ENCODE measurements around the gene SLC66A3. TPM values are rescaled to one million over a fixed set of nuclear protein-coding genes. Genes with fewer than 3 reads are reported as not detected.

Gene SLC66A3
- 14.3 and 16.1 TPM in 2 replicates for total RNA-seq
- 31.4 and 45.8 TPM in 2 replicates for polyA plus RNA-seq
- polyA plus RNA-seq (2011; cell fraction: cytosol; rRNA removed) = 21.4 and 22.3 TPM in 2 replicates
- polyA plus RNA-seq (2011; cell fraction: nucleus; rRNA removed) = 11.8 and 13.6 TPM in 2 replicates
- polyA plus RNA-seq (2012) = 18.1 and 18.3 TPM in 2 replicates
- polyA minus RNA-seq = 68.0 and 74.8 TPM in 2 replicates
- polyA minus RNA-seq (2011; cell fraction: cytosol; rRNA and poly(A)+ RNA removed) = 3.3 TPM
- 10.0 and 14.9 TPM in 2 replicates for polyA minus RNA-seq (2011; cell fraction: nucleus; rRNA and poly(A)+ RNA removed)
- percentile 55 among the genes with signal in this experiment for Bru-seq, nascent RNA
- percentile 59 among the genes with signal in this experiment for BruChase-seq, experiment 1, labeled RNA remaining after a 6-hour chase
- BruChase-seq, experiment 2, labeled RNA remaining after a 2-hour chase = percentile 56 among the genes with signal in this experiment
- long read RNA-seq, transcript PQLC3-201 (7 exons, 1,830 nt) = major isoform, 49 of 77 reads
- long read RNA-seq, partial matches to known transcripts = 11 of 77 reads
- long read RNA-seq, other reads (novel, unspliced or antisense) = 10 of 77 reads

- dilution Hi-C loops (cut with MboI; ENCODE audit: extremely low pct_ligation_motif_present, low sequenced_read_pairs) = no loop called here
- H4K20me1 ChIP-seq (replicated peaks; ENCODE audit: control insufficient read depth, extremely low read depth, insufficient read depth, low read length) = no peaks in the 10 kb centered on the region
- intact Hi-C loops (cut with micrococcal nuclease) = loop anchor here (1.0 to 2.0 kb wide), 5 partner anchors 23 to 311 kb away; partner anchors contain the start of genes E2F6 and ROCK2
- BruUV-seq (replicated peaks) = TSS peak; percentile 67
- H3K9ac ChIP-seq (replicated peaks; ENCODE audit: extremely low read depth, insufficient read depth, low read length) = peak within 1 kb of the TSS; percentile 86
- peaks cover 11% of the 10 kb centered on the region for H3K4me1 ChIP-seq (ENCODE audit: control insufficient read depth, extremely low read depth, insufficient read depth, low read length)
- no peaks in the 10 kb centered on the region for H3K9me3 ChIP-seq (replicated peaks; ENCODE audit: control insufficient read depth, insufficient read depth, low read length)
- H3K36me3 ChIP-seq (ENCODE audit: control insufficient read depth in 2 of 2, extremely low read depth in 1 of 2, insufficient read depth in 2 of 2, low read length in 2 of 2) = no peaks in the 10 kb centered on the region
- H3K4me3 ChIP-seq (replicated peaks in 1 of 3; ENCODE audit: insufficient read depth in 1 of 3, low read depth in 1 of 3, low read length in 3 of 3) = peak within 1 kb of the TSS; percentile 62 to 66 (median 64)
- CTCF ChIA-PET = interaction anchor here (0.5 to 2.4 kb wide), 10 partner anchors 8 to 428 kb away, joined by 3 to 19 read pairs (median 4); partner anchors contain the start of gene ROCK2
- peak within 1 kb of the TSS; percentile 90 for H3K27ac ChIP-seq (ENCODE audit: insufficient read depth, low read depth, low read length)
- peak within 1 kb of the TSS; percentile 98 for H2AFZ ChIP-seq (ENCODE audit: low read depth, low read length)
- H3K4me2 ChIP-seq (ENCODE audit: insufficient read depth, low read length) = peak within 1 kb of the TSS; percentile 93
- H3K9me1 ChIP-seq (replicated peaks; ENCODE audit: control insufficient read depth, extremely low read depth, insufficient read depth, low read length) = no peaks in the 10 kb centered on the region
- H3K27me3 ChIP-seq (ENCODE audit: control insufficient read depth in 2 of 2, insufficient read depth in 2 of 2, low read length in 2 of 2) = no peaks in the 10 kb centered on the region
- DNase-seq (ENCODE audit: low read depth, low spot score) (peak; percentile 87), FAIRE-seq (no peak)
- no peaks in the 10 kb centered on the region for H3K79me2 ChIP-seq (ENCODE audit: control insufficient read depth, insufficient read depth, low read length)
- POLR2A ChIA-PET = interaction anchor here (1.2 kb wide), 1 partner anchor 189 kb away, joined by 3 read pairs; the partner anchor contains the start of gene ROCK2
- no peak for TF ChIP-seq MYC (IDR thresholded peaks at IDR 0.05; ENCODE audit: low read depth, low read length)
- TF ChIP-seq MAX (IDR thresholded peaks at IDR 0.05; ENCODE audit: insufficient read depth, insufficient read length) = no peak
- TF ChIP-seq EZH2 (IDR thresholded peaks at IDR 0.05; ENCODE audit: borderline replicate concordance, low read depth, low read length, severe bottlenecking) = no peak
- TF ChIP-seq FOS (IDR thresholded peaks at IDR 0.05; ENCODE audit: borderline replicate concordance, insufficient read depth, low read length) = no peak
- peak; percentile 79 for TF ChIP-seq POLR2A (IDR thresholded peaks at IDR 0.05; ENCODE audit: low read depth, low read length)
- no peak for TF ChIP-seq GATA2 (IDR thresholded peaks at IDR 0.05; ENCODE audit: insufficient read depth, insufficient read length, low read depth, low read length)
- TF ChIP-seq POLR2AphosphoS5 (IDR thresholded peaks at IDR 0.05; ENCODE audit: insufficient read depth, low read depth, low read length) = peak; percentile 91
Measured at GRCh38 chr2:11155381-11156035, at the start of gene SLC66A3. TSS of gene SLC66A3 (plus strand) at chr2:11155467. CDS start at chr2:11155547, 80 bp downstream.
